ENCODE results near the gene RNF223. TPM values are rescaled to one million over a fixed set of nuclear protein-coding genes. Genes with fewer than 3 reads are reported as not detected.

RNF223 gene
- total and polyA plus RNA-seq, 11 donors: not detected

GRCh38 chr1:1086911-1087341 is 12.8 kb upstream of the RNF223 start:
- H3K4me3 ChIP-seq: no peak overlapping the region
- WGBS, 4 donors: 91 to 94% (median 93%) methylated on average over 12 to 17 of the region's 17 CpGs
- intact Hi-C loops (cut with DNase I): no loop called here
- TF ChIP-seq POLR2A (IDR thresholded peaks at IDR 0.05) (no peak), CTCF (IDR thresholded peaks at IDR 0.05) (no peak)
- no peaks in the 10 kb centered on the region for H3K27me3 ChIP-seq
- H3K9me3 ChIP-seq: no peaks in the 10 kb centered on the region
- no peak overlapping the region for H3K27ac ChIP-seq
- peaks cover 0 to 3% (median 0%) of the 10 kb centered on the region in 9 donors for H3K36me3 ChIP-seq
- H3K4me1 ChIP-seq: no peaks in the 10 kb centered on the region
- DNase-seq (peak in 2 of 5 donors; percentile 6 to 57), ATAC-seq (no peak)

GRCh38 chr1:1085911-1086841 is 12.1 kb upstream of the RNF223 start:
- Histone ChIP-seq H3K27ac (no peak overlapping the region), H3K4me1 (no peaks in the 10 kb centered on the region), H3K9me3 (no peaks in the 10 kb centered on the region), H3K27me3 (no peaks in the 10 kb centered on the region), H3K36me3 (peaks cover 0 to 3% (median 0%) of the 10 kb centered on the region in 9 donors), H3K4me3 (no peak overlapping the region)
- ATAC-seq: no peak
- 93 to 96% (median 96%) methylated on average over 28 to 38 of the region's 38 CpGs for WGBS, 4 donors
- intact Hi-C loops (cut with DNase I): no loop called here
- peak in 3 of 5 donors; percentile 6 to 49 (median 16) for DNase-seq
- TF ChIP-seq CTCF (IDR thresholded peaks at IDR 0.05) (no peak), POLR2A (IDR thresholded peaks at IDR 0.05) (no peak)

DNA sequence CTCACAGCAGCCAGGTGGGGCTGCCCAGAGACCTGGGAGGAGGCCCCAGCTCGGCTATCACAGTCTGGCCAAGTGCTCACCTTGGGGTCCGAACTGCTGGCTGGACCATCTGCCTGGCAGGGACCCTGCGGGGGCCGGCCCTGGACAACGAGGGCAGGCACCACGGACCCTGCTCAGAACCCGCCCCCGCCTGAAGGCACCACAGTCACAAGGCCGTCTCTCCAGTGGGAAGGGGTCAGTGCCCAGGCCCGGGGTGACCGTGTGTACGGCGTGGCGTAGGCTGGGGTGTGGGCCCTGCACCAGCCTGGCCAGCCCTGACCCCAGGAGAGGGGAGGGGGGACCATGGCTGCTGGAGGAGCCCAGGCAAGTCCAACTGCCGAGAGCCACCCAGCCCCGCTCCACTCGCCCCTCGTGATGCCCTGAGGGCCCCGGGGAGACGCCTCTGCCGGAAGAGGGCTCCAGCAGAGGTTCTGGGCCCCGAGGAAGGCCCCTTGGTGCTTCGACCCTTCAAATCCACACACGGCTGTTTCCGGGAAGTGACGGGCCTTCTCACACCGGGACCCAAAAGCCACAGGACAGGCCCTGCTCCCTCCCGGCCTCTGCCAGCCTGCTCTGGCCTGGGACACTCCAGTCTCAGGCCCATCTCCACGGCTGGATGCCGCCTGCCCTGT is 11.2 kb upstream of the RNF223 start:
- TF ChIP-seq POLR2A (IDR thresholded peaks at IDR 0.05) (no peak), CTCF (IDR thresholded peaks at IDR 0.05) (no peak)
- no peaks in the 10 kb centered on the region for H3K27me3 ChIP-seq
- 89 to 96% (median 94%) methylated on average over 14 to 30 of the region's 30 CpGs for WGBS, 4 donors
- H3K27ac ChIP-seq: no peak overlapping the region
- intact Hi-C loops (cut with DNase I): no loop called here
- H3K36me3 ChIP-seq: peaks cover 0 to 3% (median 0%) of the 10 kb centered on the region in 9 donors
- peaks cover 0 to 2% (median 1%) of the 10 kb centered on the region in 12 donors for H3K4me1 ChIP-seq
- H3K9me3 ChIP-seq: no peaks in the 10 kb centered on the region
- DNase-seq (peak in 2 of 5 donors; percentile 17 to 49), ATAC-seq (no peak)
- H3K4me3 ChIP-seq: no peak overlapping the region
